HPDE6-E6E7 (cell line): ENCODE data around the gene MYL2.

Experiments
- DNase-seq: peaks from one replicate; pipeline ENCODE4 v3.0.0; 2011; ENCODE audit warnings: missing footprints; ENCODE audit errors: extremely low spot score

MYL2 gene

GRCh38 chr12:110896559-110896958, 23.8 kb downstream of the MYL2 start:
- peak; percentile 67 for DNase-seq

GRCh38 chr12:110893956-110894355, 26.4 kb downstream of the MYL2 start:
- no peak for DNase-seq

- no peak for DNase-seq
Measured at GRCh38 chr12:110889361-110889760, 31.0 kb downstream of the MYL2 start.

GRCh38 chr12:110888256-110888991, 32.0 kb downstream of the MYL2 start:
- DNase-seq = no peak

- DNase-seq = no peak
Measured at GRCh38 chr12:110885152-110885840, 35.1 kb downstream of the MYL2 start.

GRCh38 chr12:110883251-110883650, 37.1 kb downstream of the MYL2 start:
- DNase-seq = no peak

GRCh38 chr12:110880651-110881050, 39.7 kb downstream of the MYL2 start:
- DNase-seq = no peak

- no peak for DNase-seq
Measured at GRCh38 chr12:110874781-110875180, 45.6 kb downstream of the MYL2 start.

- no peak for DNase-seq
Measured at GRCh38 chr12:110874351-110874750, 46.0 kb downstream of the MYL2 start.

GRCh38 chr12:110872100-110872499, 48.3 kb downstream of the MYL2 start:
- DNase-seq = no peak

- DNase-seq = no peak
Measured at GRCh38 chr12:110869803-110870202, 50.6 kb downstream of the MYL2 start.

- no peak for DNase-seq
Measured at GRCh38 chr12:110869026-110869425, 51.4 kb downstream of the MYL2 start.

- no peak for DNase-seq
Measured at GRCh38 chr12:110865521-110865920, 54.9 kb downstream of the MYL2 start.

GRCh38 chr12:110863161-110863560, 57.2 kb downstream of the MYL2 start:
- no peak for DNase-seq

GRCh38 chr12:110862329-110862728, 58.0 kb downstream of the MYL2 start:
- DNase-seq = no peak

- DNase-seq = no peak
Measured at GRCh38 chr12:110861729-110862128, 58.6 kb downstream of the MYL2 start.
